ENCODE measurements around the gene PRMT7.

The PRMT7 gene

DNA sequence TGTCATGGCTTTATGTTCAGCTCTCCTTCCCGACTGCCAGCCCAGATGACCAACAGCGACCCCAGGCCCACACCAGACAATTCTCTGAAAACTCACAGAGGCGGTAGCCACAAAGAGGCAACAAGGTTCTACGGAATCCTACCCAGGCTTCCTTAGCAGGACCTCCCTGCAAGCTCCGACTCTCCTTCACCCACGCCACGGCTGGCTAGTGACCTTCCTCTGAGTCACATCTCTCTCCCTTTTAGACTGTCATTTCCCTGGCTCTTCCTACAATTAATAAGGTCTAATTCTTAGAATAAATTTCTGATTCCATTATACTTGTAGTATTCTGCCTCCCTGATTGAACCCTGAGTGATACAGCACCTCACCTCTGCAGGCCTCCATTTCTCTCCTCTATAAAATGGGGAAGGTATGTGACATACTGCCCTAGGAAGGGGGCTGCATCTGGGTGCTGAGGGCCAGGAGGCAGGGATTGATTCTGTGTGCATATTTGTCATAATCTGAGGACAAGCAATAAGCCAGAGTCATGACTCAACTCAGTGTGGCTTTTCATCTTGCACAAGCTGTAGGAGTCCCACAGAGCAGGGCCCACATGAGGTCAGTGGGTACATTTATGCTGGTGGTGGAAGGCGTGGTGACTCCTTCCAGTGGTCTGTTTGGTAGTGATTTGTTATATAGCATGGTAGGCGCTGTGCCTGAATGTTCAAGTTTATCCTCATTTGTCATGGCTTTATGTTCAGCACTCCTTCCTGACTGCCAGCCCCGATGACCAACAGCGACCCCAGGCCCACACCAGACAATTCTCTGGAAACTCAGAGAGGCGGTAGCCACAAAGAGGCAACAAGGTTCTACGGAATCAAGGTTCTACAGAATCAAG, 91.3 kb downstream of the PRMT7 start:
- Histone ChIP-seq H3K27ac (no peak overlapping the region), H3K4me3 (no peak overlapping the region)

DNA sequence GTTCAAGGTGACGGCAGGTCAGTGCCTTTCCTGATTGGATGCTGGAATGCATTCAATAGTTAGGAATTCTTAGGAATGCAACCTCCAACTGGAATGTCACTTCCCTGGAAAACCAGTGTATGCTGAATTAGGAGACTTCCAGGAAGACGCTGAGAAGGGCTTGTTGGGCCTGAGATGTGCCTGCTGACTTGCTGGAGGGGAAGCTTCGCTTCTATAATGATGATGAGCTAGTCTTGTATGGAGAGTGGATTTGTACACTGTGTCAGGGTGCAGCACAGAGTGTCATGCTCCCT, 91.9 kb downstream of the PRMT7 start:
- Histone ChIP-seq H3K27ac (no peak overlapping the region), H3K4me3 (no peak overlapping the region)

DNA sequence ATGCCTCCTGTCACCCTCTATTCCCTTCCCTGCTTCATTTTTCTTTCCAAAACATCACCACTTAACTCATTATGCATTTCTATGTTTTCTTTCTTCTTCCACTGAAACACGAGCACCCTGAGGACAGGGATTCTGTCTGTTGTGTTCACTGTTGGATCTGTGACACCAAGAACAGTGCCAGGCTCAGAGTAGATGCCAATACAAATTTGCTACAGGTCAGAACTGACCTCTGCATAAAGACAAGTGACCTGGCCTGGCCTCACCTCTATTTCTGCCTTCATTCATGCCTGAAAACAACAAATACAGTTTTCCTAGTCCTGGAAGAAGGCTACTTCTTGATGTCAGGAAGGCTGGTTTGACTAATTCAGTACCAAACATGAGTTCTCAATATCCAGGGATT, 92.4 kb downstream of the PRMT7 start:
- no peak overlapping the region for H3K27ac ChIP-seq
- no peak overlapping the region for H3K4me3 ChIP-seq

DNA sequence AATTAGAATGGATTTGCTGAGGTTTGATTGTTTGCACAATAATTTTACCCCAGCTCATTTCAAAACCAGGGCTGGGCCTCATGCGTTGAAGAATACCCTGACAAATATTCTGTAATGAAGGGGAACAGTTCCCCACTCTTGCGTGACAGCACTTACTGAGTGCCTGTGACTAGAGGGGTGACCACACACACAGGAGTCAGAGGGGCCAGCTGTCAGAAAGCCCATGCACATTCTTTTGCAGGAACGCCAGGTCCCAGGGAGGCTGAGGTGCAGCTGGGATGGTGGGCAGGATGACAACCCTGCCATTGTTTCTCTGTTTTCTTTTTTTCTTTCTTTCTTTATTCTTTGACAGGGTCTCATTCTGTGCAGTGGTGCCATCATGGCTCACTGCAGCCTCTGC, 92.9 kb downstream of the PRMT7 start:
- Histone ChIP-seq H3K4me3 (no peak overlapping the region), H3K27ac (no peak overlapping the region)

DNA sequence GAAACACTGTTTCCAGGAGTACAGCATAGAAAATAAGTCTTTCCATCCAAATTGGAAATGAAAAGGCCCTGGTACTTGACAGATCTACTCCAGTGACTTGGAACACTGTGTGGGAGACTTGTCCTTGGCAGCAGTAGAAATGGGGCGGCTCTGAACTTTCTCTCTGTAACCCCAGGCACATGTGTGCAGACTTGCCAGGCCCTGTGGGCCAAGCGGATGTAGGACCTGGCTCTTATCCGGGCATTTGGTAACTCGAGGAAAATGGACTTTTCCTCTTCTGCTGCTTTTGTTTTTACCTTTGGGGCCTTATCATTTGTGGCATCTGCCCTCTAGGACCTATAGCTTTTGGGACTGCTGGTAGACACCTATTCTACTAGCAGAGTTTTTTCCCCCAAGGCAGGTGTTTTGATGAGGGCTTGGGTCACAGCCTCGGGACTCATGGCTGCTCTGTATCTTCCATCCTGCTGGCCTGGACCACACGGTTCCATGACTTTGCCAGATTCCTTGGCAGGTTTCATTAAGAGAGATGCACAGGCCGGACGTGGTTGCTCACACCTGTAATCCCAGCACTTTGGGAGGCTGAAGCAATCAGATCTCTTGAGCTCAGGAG, 94.0 kb downstream of the PRMT7 start:
- no peak overlapping the region for H3K27ac ChIP-seq
- H3K4me3 ChIP-seq = no peak overlapping the region

DNA sequence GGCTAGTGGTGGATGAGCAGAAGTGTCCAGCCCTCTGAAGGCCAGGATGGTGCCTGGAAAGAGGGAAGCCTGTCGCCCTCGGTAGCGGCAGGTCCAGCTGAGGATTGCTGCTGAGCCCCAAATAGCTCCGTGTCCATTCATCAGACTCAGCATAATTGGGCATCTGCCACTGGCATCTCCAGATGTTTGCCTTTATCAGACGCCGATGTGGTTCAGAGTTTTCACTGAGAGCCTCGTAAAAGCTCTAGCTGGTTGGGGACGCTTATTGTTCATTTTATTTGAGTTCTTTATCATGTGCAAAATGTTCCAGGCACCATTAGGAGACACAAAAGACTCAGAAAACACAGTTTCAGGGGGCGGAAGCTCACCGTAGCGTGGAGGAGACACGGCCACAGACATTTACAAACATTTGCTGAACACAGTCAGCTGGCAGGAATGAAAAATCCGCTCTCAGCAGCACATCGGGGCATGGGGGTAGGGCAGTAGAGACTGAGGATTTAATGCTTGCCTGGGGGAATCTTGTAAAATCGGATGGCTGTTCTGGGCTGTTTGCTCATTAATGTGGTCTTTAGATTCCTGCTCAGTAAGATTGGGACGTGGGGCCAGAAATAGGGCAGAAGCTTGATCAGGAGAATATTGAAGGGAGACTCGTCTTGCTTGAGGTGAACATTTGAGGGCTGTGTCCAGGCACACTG, 95.8 kb downstream of the PRMT7 start:
- H3K4me3 ChIP-seq = no peak overlapping the region
- H3K27ac ChIP-seq = no peak overlapping the region
